ENCODE results near the gene CNTN1. TPM values are rescaled to one million over a fixed set of nuclear protein-coding genes. Genes with fewer than 3 reads are reported as not detected.

Gene CNTN1
- total and polyA plus RNA-seq, 9 of the 15 experiments (the other 6 are each of a cell fraction or from before 2014, with no cell fraction given): 0.16 TPM; not detected in 8

- intact Hi-C loops (cut with micrococcal nuclease): no loop called here
- H3K4me3 ChIP-seq: no peak overlapping the region
- no peaks in the 10 kb centered on the region for H3K36me3 ChIP-seq (ENCODE audit: control insufficient read depth, insufficient read depth, low read length)
- no peak overlapping the region for H3K9ac ChIP-seq (ENCODE audit: insufficient read depth in 1 of 2, low read depth in 2 of 2, low read length in 2 of 2)
- in situ Hi-C loops (cut with MboI): no loop called here
- DNase-seq (ENCODE audit: extremely low read depth in 1 of 4, low spot score in 3 of 4): no peak
- no peak overlapping the region for H2AFZ ChIP-seq (ENCODE audit: low read depth, low read length)
- H3K27me3 ChIP-seq (ENCODE audit: control insufficient read depth in 2 of 2, insufficient read depth in 2 of 2, low read length in 2 of 2): no peaks in the 10 kb centered on the region
- no peak overlapping the region for H3K4me2 ChIP-seq (ENCODE audit: insufficient read depth, low read length)
- H3K9me3 ChIP-seq (replicated peaks; ENCODE audit: control insufficient read depth, insufficient read depth, low read depth, low read length): no peaks in the 10 kb centered on the region
- no peaks in the 10 kb centered on the region for H4K20me1 ChIP-seq (replicated peaks; ENCODE audit: control insufficient read depth, insufficient read depth, low read length)
- ATAC-seq: no peak
- H3K4me1 ChIP-seq (replicated peaks in 1 of 2; ENCODE audit: control insufficient read depth in 2 of 2, insufficient read depth in 2 of 2, low read length in 2 of 2): no peaks in the 10 kb centered on the region
- ChIA-PET CTCF (ENCODE audit: low intra/inter-chr PET ratio) (no interaction called here), POLR2A (no interaction called here)
- H3K79me2 ChIP-seq (ENCODE audit: control insufficient read depth, insufficient read depth, low read length): no peaks in the 10 kb centered on the region
- no peaks in the 10 kb centered on the region for H3K9me1 ChIP-seq (ENCODE audit: control insufficient read depth, insufficient read depth, low read length)
- 0% methylated on average over 2 of the region's 2 CpGs for WGBS (ENCODE audit: insufficient coverage, low coverage, missing lambda C conversion rate)
- no peak overlapping the region for H3K27ac ChIP-seq (ENCODE audit: extremely low read depth, low read depth, low read length)
- no TSS peak for BruUV-seq (replicated peaks)
- no peak for FAIRE-seq
- TF ChIP-seq RBM34 (IDR thresholded peaks at IDR 0.05; ENCODE audit: borderline replicate concordance, insufficient read depth, low read length) (no peak), NR1H2 (CRISPR knock-in tag; IDR thresholded peaks at IDR 0.05) (no peak), ILK (tag; IDR thresholded peaks at IDR 0.05; ENCODE audit: borderline replicate concordance, low read depth) (no peak), ZBTB17 (CRISPR knock-in tag; IDR thresholded peaks at IDR 0.05) (no peak), TFAP4 (CRISPR knock-in tag; IDR thresholded peaks at IDR 0.05; ENCODE audit: borderline replicate concordance) (no peak), PRDM10 (IDR thresholded peaks at IDR 0.05; ENCODE audit: partially characterized antibody) (no peak), CLOCK (CRISPR knock-in tag; IDR thresholded peaks at IDR 0.05; ENCODE audit: borderline replicate concordance) (no peak), RERE (CRISPR knock-in tag; IDR thresholded peaks at IDR 0.05; ENCODE audit: borderline replicate concordance) (no peak)
Observed at GRCh38 chr12:40672741-40673271, 19.4 kb upstream of the CNTN1 start.
